Hematopoietic multipotent progenitor cell treated with erythropoietin and hydrocortisone succinate and interleukin-3 and kit ligand, for 15 days (in vitro differentiated cells): Measurements from ENCODE around the gene MBTPS2.
"Not testable (repeated sequence)": the region's sequence is repeated elsewhere in the genome, so short reads cannot be mapped to it uniquely, and the experiment has no call there.

Experiments
- DNase-seq: peaks from one replicate; pipeline ENCODE4 v3.0.0-alpha.2; 2015; ENCODE audit warnings: low spot score

Gene MBTPS2

DNA sequence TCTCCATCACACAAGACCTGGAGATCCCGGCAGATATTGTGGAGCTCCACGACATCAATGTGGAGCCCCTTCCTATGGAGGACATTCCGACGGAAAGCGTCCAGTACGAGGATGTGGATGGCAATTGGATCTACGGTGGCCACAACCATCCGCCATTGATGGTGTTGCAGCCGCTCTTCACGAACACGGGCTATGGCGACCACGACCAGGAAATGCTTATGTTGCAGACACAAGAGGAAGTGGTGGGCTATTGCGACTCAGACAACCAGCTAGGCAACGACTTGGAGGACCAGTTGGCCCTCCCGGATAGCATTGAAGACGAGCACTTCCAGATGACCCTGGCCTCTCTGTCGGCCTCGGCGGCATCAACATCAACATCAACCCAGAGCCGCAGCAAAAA is 17.1 kb downstream of the MBTPS2 start:
- DNase-seq = no peak

DNA sequence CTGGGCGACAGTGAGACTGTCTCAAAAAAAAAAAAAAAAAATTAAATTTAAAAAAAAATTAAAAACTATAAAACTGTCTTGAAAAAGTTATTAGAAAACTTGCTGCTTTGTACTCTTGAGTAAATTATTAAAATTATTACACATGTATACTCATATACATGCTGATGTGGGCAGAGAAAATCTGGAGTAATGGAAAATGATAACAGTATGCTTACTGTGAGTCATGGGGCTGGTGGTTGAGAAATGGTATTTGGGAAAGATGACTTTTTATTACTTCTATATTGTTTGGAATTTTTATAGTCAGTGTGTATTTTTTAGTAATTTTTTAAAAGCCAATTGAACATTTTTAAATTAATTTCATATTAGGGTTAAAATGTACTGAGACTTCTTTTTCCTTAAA is 23.8 kb downstream of the MBTPS2 start:
- no peak for DNase-seq

DNA sequence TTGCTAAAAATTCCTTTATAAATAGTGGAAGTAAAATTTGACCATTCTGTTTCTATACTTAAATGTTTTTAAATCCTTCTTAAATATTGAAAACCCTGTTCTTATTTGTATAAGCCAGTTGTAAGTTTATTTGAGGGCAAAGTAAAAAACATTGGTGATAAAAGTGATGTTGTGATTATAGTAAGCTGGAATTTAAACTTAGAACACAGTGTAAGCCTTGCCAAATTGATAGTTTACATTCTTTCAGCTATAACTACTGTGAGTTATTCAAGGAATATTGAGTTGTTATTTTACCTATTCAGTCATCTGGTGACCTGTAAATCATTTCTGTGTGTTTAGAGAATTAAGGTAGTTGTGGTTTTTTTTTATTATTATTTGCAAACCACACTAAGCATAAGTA is 26.0 kb downstream of the MBTPS2 start:
- DNase-seq = no peak

GRCh38 chrX:21870494-21870893 is 31.1 kb downstream of the MBTPS2 start:
- DNase-seq = no peak

GRCh38 chrX:21873063-21873775 is 33.8 kb downstream of the MBTPS2 start:
- no peak for DNase-seq

DNA sequence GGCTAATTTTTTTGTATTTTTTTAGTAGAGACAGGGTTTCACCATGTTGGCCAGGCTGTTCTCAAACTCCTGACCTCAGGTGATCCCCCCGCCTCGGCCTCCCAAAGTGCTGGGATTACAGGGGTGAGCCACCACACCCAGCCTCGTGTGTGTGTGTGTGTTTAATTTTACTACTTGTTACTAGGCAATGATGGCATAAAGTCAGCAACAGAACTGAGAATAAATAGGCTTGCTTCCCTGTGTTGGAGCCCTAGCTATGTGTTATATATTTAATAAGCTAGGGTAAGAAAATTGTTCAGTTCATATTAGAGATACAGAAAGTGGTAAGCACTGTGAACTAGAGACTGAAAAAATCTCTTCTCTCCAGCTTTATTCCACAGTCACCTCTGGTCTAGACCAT is 34.8 kb downstream of the MBTPS2 start:
- not testable (repeated sequence) for DNase-seq

- no peak for DNase-seq
Observed at GRCh38 chrX:21875013-21875412, 35.6 kb downstream of the MBTPS2 start.

- DNase-seq = no peak
Observed at GRCh38 chrX:21881881-21882574, 42.6 kb downstream of the MBTPS2 start.

- no peak for DNase-seq
Observed at GRCh38 chrX:21883258-21883657, 43.8 kb downstream of the MBTPS2 start.

DNA sequence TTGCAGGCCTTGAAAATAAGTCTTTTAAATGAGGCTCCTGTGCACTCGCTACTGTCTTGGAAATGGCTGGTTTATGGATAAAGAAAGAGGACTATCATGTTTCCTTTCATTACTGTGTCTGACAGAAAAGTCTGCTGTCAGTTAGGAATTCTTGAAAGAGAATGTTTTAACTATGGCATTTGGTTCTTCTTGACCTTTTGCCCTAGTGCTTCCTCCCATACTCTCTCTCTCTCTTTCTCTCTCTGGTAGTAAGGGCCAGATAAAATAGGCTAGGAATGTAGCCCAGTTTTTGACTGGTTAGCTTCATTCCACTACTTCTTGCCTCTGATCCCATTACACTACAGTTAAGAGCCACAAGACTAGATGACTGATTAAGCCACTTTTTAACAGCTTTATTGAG is 46.2 kb downstream of the MBTPS2 start:
- no peak for DNase-seq

DNA sequence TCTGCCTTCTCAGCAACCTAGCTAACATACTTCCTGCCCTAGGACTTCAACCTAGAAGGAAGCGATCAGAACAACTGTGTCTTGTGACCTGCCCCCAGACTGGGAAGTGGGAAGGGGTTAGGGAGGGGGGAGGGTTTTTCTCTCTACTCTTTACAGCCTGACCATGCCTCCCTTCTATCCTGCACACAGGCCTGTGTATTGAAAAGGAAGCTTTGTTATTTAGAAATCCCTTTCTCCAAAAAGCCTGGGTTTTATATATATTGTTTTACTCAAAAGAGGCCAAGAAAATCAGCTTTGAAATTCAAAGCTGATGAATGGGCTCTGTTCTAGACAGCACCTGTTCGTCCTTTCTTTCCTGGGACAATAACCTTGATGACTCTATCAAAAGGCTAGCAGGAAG is 65.9 kb downstream of the MBTPS2 start:
- DNase-seq = no peak

DNA sequence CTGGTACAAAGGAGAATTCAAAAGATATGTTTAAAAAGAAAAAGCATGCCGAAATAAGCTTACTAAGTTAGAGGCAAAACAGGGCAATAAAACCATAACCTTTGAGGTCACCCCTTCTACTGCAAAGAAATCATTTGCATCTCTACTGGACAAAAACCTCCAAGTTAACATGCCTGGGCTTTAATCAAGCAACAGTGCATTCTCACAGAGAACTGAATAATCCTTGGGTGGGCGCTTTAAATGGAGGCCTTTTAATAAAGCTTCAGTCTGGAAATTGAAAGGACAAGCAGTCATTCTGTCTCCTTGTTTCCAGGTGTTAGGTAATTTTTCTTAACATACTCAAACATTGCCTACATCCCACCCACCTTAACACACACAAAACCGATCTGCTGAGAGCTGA is 66.5 kb downstream of the MBTPS2 start:
- DNase-seq = no peak

- DNase-seq = no peak
Observed at GRCh38 chrX:21907260-21907659, 67.8 kb downstream of the MBTPS2 start.

DNA sequence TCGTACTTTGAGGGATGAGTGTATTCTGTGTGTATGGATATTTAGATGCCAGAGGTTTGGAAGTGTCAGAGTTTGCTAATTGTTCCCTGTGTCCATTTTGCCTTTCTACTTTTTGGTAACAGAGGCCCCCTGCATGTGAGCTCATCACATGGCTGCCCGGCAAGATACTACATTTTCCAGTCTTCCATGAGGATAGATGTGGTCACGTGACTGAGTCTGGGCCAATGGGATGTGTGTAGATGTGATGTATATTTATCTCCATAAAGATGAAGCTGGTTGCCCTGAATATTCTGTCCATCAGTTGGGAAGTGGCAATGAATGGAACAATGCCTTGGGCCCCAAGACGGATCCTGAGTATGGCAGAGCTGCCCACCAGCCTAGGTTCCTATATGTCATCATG is 72.1 kb downstream of the MBTPS2 start:
- DNase-seq = no peak

GRCh38 chrX:21912220-21912619 is 72.8 kb downstream of the MBTPS2 start:
- DNase-seq = no peak

DNA sequence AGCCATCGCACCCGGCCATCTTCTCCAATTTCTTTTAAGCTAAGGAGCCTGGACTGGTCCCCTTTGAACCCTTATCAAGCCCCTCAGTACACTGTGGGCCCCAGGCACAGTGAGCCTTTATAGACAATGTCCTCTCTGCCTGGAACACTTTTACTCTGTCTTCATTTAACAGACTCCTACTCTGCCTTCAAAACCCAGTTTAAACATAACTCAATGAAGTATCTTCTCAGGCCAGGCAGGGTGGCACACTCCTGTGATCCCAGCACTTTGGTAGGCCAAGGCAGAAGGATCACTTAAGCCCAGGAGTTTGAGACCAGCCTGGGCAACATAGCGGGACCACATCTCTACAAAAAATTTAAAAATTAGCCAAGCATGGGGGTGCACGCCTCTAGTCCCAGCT is 73.6 kb downstream of the MBTPS2 start:
- no peak for DNase-seq

DNA sequence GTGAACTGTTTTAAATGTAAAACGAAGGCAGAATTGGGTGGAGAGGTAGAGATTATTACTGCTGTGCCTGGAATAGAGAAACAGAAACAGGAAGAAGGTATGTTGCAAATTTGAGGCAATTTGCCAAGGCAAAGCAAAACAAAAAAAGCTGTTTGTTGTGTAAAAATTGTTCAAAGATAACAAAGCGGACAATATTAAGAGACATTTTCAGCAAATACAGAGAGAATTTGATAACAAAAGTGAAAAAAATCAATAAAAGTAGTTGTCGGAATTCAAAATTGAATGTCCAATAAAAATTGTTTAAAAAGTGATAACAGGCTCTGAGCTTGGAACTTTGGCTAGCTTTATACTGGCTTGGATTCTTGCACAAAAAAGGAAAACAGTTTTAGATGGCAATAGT is 86.7 kb downstream of the MBTPS2 start:
- DNase-seq = no peak

GRCh38 chrX:21926527-21927278 is 87.3 kb downstream of the MBTPS2 start:
- no peak for DNase-seq

DNA sequence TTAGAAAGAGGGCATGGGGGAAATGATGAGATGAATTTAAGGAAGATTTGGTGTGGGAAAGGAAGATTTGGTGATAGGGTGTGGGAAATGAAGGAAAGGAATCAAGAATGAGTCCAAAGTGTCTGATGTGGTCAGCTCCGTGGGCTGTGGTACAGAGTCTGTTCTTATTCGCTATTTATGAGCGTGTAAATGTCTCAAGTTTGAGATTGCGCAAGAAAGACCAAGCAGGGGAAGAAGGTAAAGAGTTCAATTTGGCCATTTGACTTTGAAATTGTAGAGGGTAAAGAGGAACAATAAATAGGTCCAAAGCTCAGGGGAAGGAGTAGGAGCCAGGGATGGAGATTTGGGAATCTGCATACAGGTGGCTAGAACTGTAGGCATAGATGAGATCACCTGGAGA is 89.8 kb downstream of the MBTPS2 start:
- DNase-seq = no peak

GRCh38 chrX:21930986-21931385 is 91.6 kb downstream of the MBTPS2 start:
- DNase-seq = no peak

- no peak for DNase-seq
Observed at GRCh38 chrX:21932292-21933002, 93.0 kb downstream of the MBTPS2 start.

DNA sequence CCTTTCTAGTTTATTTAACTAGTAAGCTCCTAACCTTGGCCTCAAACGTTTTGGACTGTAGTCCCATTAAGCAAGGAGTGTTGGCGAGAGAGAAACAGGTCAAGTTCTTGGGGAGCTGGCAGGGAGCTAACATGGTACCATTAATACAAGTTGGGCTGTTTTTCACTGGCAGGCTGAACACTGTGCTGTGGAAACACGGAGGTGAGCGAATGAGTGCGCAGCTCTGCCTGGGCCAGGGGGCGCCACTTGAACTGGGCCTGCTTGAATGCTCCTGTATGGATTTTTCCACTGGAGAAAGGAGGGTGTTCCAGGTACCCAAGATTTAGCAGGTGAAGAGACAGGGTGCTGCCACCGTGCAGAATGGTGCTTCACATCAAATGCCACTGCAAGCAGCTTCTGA is 93.7 kb downstream of the MBTPS2 start:
- no peak for DNase-seq

- DNase-seq = no peak
Observed at GRCh38 chrX:21934414-21934813, 95.0 kb downstream of the MBTPS2 start.
